ENCODE data around the gene SMS. TPM values are rescaled to one million over a fixed set of nuclear protein-coding genes. Genes with fewer than 3 reads are reported as not detected.

The SMS gene
- total and polyA plus RNA-seq, 10 of the 15 experiments (the other 5 are each of a cell fraction or from before 2014, with no cell fraction given), result 55.8 to 156 (median 114) TPM

DNA sequence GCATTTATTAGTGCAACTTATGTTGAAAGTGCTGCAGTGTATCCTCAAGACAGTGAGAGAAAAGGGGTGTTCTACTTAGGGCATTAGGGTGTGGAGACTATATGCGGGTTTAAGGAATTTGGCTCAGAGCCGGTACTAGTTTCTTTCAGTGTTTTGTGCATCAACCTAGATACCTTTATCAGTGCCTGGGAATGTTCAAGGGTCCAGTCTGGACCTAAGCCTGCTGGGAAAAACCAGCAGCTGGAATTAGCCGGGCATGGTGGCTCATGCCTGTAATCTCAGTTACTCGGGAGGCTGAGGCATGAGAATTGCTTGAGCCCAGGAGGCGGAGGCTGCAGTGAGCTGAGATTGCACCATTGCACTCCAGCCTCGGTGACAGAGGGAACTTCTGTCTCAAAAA is 99.0 kb downstream of the SMS start:
- ChIA-PET SMC1A (ENCODE audit: uncharacterized antibody, unreplicated experiment) (interaction anchor here (0.8 to 6.9 kb wide), 3 partner anchors 10 to 51 kb away, joined by 3 to 69 read pairs (median 4); no protein-coding TSS in a partner anchor), POLR2A (no interaction called here), CTCF (no interaction called here), RAD21 (ENCODE audit: unreplicated experiment) (no interaction called here)
- no peak overlapping the region for H2AFZ ChIP-seq (ENCODE audit: control insufficient read depth, low read depth, low read length)
- H3K27me3 ChIP-seq (replicated peaks in 1 of 2; ENCODE audit: control insufficient read depth in 2 of 2, insufficient read depth in 2 of 2, low read length in 1 of 2), result no peaks in the 10 kb centered on the region
- no peaks in the 10 kb centered on the region for H4K20me1 ChIP-seq (ENCODE audit: control insufficient read depth, insufficient read depth)
- H3K79me2 ChIP-seq (ENCODE audit: control insufficient read depth, insufficient read depth, low read length), result no peaks in the 10 kb centered on the region
- H3K4me3 ChIP-seq, result no peak overlapping the region
- H3K9me3 ChIP-seq (replicated peaks; ENCODE audit: control insufficient read depth, insufficient read depth, low read length), result no peaks in the 10 kb centered on the region
- H3K27ac ChIP-seq (ENCODE audit: control insufficient read depth, insufficient read depth), result no peak overlapping the region
- H3K4me2 ChIP-seq (ENCODE audit: control insufficient read depth, insufficient read depth), result no peak overlapping the region
- ATAC-seq (0 out of 3 replicates have a peak, but pooled peaks have one; percentile 9), FAIRE-seq (no peak), DNase-seq (ENCODE audit: low read depth, low spot score) (no peak)
- intact Hi-C loops (cut with micrococcal nuclease; ENCODE audit: unreplicated experiment), result no loop called here
- TF ChIP-seq BCL11A (IDR thresholded peaks at IDR 0.05; ENCODE audit: low read depth, low read length) (no peak), TCF7 (IDR thresholded peaks at IDR 0.05; ENCODE audit: borderline replicate concordance) (no peak), ESRRA (IDR thresholded peaks at IDR 0.05; ENCODE audit: low read length) (no peak), CREM (IDR thresholded peaks at IDR 0.05; ENCODE audit: low read depth) (no peak)
- 46% methylated on average over 6 of the region's 6 CpGs for WGBS (ENCODE audit: insufficient coverage, insufficient replicate concordance, low lambda C conversion rate, missing lambda C conversion rate)
- no peaks in the 10 kb centered on the region for H3K4me1 ChIP-seq (ENCODE audit: control insufficient read depth, insufficient read depth, low read length)
- no TSS peak for BruUV-seq (replicated peaks)
- H3K9ac ChIP-seq (ENCODE audit: control insufficient read depth, insufficient read depth, low read length), result no peak overlapping the region
- H3K36me3 ChIP-seq (ENCODE audit: control insufficient read depth in 2 of 2, insufficient read depth in 2 of 2, low read length in 1 of 2), result no peaks in the 10 kb centered on the region
- in situ Hi-C loops (cut with MboI), result no loop called here

DNA sequence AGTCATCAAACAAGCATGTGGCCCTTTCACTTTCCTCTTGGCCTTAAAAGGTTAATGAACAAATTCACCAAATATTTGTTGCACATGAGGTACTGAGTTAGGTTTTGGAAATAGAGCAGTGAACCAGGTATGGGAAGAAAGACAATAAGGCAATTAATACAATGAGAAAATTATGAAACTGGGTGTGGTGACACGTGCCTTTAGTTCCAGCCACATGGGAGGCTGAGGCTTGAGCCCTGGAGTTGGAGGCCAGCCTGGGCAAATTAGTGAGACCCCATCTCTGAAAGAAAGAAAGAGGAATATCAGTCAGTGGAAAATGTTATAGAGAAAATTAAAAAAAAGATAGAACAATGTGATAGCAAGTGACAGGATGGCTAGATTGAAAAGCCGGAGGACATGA is 99.7 kb downstream of the SMS start:
- H3K79me2 ChIP-seq (ENCODE audit: control insufficient read depth, insufficient read depth, low read length), result no peaks in the 10 kb centered on the region
- ChIA-PET CTCF (interaction anchor here (0.8 kb wide), 1 partner anchor 8 kb away, joined by 3 read pairs; no protein-coding TSS in a partner anchor), POLR2A (no interaction called here), SMC1A (ENCODE audit: uncharacterized antibody, unreplicated experiment) (interaction anchor here (0.8 to 6.9 kb wide), 4 partner anchors 15 to 51 kb away, joined by 3 to 69 read pairs (median 10); no protein-coding TSS in a partner anchor), RAD21 (ENCODE audit: unreplicated experiment) (no interaction called here)
- no peaks in the 10 kb centered on the region for H3K4me1 ChIP-seq (ENCODE audit: control insufficient read depth, insufficient read depth, low read length)
- H3K9ac ChIP-seq (ENCODE audit: control insufficient read depth, insufficient read depth, low read length), result no peak overlapping the region
- 50% methylated on average over 2 of the region's 2 CpGs for WGBS (ENCODE audit: insufficient coverage, insufficient replicate concordance, low lambda C conversion rate, missing lambda C conversion rate)
- H3K4me2 ChIP-seq (ENCODE audit: control insufficient read depth, insufficient read depth), result no peak overlapping the region
- in situ Hi-C loops (cut with MboI) (no loop called here), intact Hi-C loops (cut with micrococcal nuclease; ENCODE audit: unreplicated experiment) (no loop called here)
- BruUV-seq (replicated peaks), result no TSS peak
- ATAC-seq, result no peak
- no peaks in the 10 kb centered on the region for H3K36me3 ChIP-seq (ENCODE audit: control insufficient read depth in 2 of 2, insufficient read depth in 2 of 2, low read length in 1 of 2)
- H4K20me1 ChIP-seq (ENCODE audit: control insufficient read depth, insufficient read depth), result no peaks in the 10 kb centered on the region
- TF ChIP-seq BHLHE40 (IDR thresholded peaks at IDR 0.05; ENCODE audit: borderline replicate concordance in 1 of 2, low read depth in 2 of 2, low read length in 1 of 2) (peak in 1 of 2 experiments; percentile 51; a peak in 1 of 4 replicates), POLR2AphosphoS5 (IDR thresholded peaks at IDR 0.05; ENCODE audit: low read length) (no peak), TCF3 (IDR thresholded peaks at IDR 0.05; ENCODE audit: borderline replicate concordance, insufficient read depth, low read depth, low read length) (no peak)
- TF ChIP-seq, protein P1, sequence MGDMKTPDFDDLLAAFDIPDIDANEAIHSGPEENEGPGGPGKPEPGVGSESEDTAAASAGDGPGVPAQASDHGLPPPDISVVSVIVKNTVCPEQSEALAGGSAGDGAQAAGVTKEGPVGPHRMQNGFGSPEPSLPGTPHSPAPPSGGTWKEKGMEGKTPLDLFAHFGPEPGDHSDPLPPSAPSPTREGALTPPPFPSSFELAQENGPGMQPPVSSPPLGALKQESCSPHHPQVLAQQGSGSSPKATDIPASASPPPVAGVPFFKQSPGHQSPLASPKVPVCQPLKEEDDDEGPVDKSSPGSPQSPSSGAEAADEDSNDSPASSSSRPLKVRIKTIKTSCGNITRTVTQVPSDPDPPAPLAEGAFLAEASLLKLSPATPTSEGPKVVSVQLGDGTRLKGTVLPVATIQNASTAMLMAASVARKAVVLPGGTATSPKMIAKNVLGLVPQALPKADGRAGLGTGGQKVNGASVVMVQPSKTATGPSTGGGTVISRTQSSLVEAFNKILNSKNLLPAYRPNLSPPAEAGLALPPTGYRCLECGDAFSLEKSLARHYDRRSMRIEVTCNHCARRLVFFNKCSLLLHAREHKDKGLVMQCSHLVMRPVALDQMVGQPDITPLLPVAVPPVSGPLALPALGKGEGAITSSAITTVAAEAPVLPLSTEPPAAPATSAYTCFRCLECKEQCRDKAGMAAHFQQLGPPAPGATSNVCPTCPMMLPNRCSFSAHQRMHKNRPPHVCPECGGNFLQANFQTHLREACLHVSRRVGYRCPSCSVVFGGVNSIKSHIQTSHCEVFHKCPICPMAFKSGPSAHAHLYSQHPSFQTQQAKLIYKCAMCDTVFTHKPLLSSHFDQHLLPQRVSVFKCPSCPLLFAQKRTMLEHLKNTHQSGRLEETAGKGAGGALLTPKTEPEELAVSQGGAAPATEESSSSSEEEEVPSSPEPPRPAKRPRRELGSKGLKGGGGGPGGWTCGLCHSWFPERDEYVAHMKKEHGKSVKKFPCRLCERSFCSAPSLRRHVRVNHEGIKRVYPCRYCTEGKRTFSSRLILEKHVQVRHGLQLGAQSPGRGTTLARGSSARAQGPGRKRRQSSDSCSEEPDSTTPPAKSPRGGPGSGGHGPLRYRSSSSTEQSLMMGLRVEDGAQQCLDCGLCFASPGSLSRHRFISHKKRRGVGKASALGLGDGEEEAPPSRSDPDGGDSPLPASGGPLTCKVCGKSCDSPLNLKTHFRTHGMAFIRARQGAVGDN (IDR thresholded peaks at IDR 0.05), result no peak
- no peak for DNase-seq (ENCODE audit: low read depth, low spot score)
- H3K4me3 ChIP-seq, result no peak overlapping the region
- H3K9me3 ChIP-seq (replicated peaks; ENCODE audit: control insufficient read depth, insufficient read depth, low read length), result no peaks in the 10 kb centered on the region
- H2AFZ ChIP-seq (ENCODE audit: control insufficient read depth, low read depth, low read length), result no peak overlapping the region
- no peak overlapping the region for H3K27ac ChIP-seq (ENCODE audit: control insufficient read depth, insufficient read depth)
- no peak for FAIRE-seq
- H3K27me3 ChIP-seq (replicated peaks in 1 of 2; ENCODE audit: control insufficient read depth in 2 of 2, insufficient read depth in 2 of 2, low read length in 1 of 2), result no peaks in the 10 kb centered on the region
